Panc1 (cell line): ENCODE measurements around the gene MAP3K13.

Experiments
- CTCF ChIP-seq: fragments of 450-650 bp; IDR thresholded peaks from 2 replicates; pipeline ENCODE4 v1.5.1; 2017; ENCODE audit warnings: mild to moderate bottlenecking
- POLR2AphosphoS5 ChIP-seq: IDR thresholded peaks from 2 replicates; pipeline ENCODE4 v1.6.1; 2012; ENCODE audit warnings: mild to moderate bottlenecking, low read depth, low read length, moderate library complexity
- SIN3A ChIP-seq: IDR thresholded peaks from 2 replicates; pipeline ENCODE4 v1.6.1; 2012; ENCODE audit warnings: low read depth, mild to moderate bottlenecking, low read length, moderate library complexity, borderline replicate concordance; ENCODE audit not compliant: insufficient read depth
- TCF7L2 ChIP-seq: IDR thresholded peaks from 2 replicates; pipeline ENCODE4 v1.6.1; 2011; ENCODE audit warnings: mild to moderate bottlenecking, low read depth, low read length, inconsistent platforms

- TF ChIP-seq SIN3A, result no peak
- TF ChIP-seq CTCF, result no peak
- no peak for TF ChIP-seq POLR2AphosphoS5
- TF ChIP-seq TCF7L2, result no peak
Measured at GRCh38 chr3:185381320-185382058, 18.6 kb downstream of the MAP3K13 start.
